ENCODE data around the gene IKBKG. TPM values are rescaled to one million over a fixed set of nuclear protein-coding genes. Genes with fewer than 3 reads are reported as not detected.

Gene IKBKG
- total and polyA plus RNA-seq, 5 donors from 2014 or later: 27.9 to 48.0 (median 36.7) TPM

- H3K4me1 Mint-ChIP-seq: peaks cover 0 to 24% (median 5%) of the 10 kb centered on the region in 4 donors
- Histone ChIP-seq H3K4me1 (ENCODE audit: control insufficient read depth, insufficient read depth, low read length, poor library complexity, severe bottlenecking) (peaks cover 20% of the 10 kb centered on the region), H3K4me3 (ENCODE audit: low read depth, low read length) (no peak overlapping the region), H3K36me3 (ENCODE audit: control insufficient read depth, insufficient read depth, low read length) (no peaks in the 10 kb centered on the region), H3K27ac (ENCODE audit: insufficient read depth, low read length, poor library complexity, severe bottlenecking) (no peak overlapping the region), H3K9me3 (ENCODE audit: control insufficient read depth in 2 of 2, low read length in 2 of 2) (no peaks in the 10 kb centered on the region), H3K27me3 (ENCODE audit: control insufficient read depth, insufficient read depth, low read length) (no peaks in the 10 kb centered on the region)
- ATAC-seq (ENCODE audit: low read depth in 2 of 2) (no peak), DNase-seq (no peak)
- no peaks in the 10 kb centered on the region for H3K27me3 Mint-ChIP-seq
- H3K27ac Mint-ChIP-seq: no peak overlapping the region
- no peaks in the 10 kb centered on the region for H3K9me3 Mint-ChIP-seq
- H3K36me3 Mint-ChIP-seq: no peaks in the 10 kb centered on the region
- H3K4me3 Mint-ChIP-seq: no peak overlapping the region
Measured at GRCh38 chrX:154541589-154541895, 5.9 kb upstream of the IKBKG start.

GRCh38 chrX:154541896-154542722, 5.3 kb upstream of the IKBKG start:
- H3K36me3 Mint-ChIP-seq: no peaks in the 10 kb centered on the region
- DNase-seq (peak in 1 of 3 donors; percentile 45), ATAC-seq (ENCODE audit: low read depth in 2 of 2) (no peak)
- Histone ChIP-seq H3K36me3 (ENCODE audit: control insufficient read depth, insufficient read depth, low read length) (no peaks in the 10 kb centered on the region), H3K4me3 (ENCODE audit: low read depth, low read length) (no peak overlapping the region), H3K4me1 (ENCODE audit: control insufficient read depth, insufficient read depth, low read length, poor library complexity, severe bottlenecking) (peaks cover 20% of the 10 kb centered on the region), H3K9me3 (ENCODE audit: control insufficient read depth in 2 of 2, low read length in 2 of 2) (no peaks in the 10 kb centered on the region), H3K27me3 (ENCODE audit: control insufficient read depth, insufficient read depth, low read length) (no peaks in the 10 kb centered on the region), H3K27ac (ENCODE audit: insufficient read depth, low read length, poor library complexity, severe bottlenecking) (peak overlapping the region; percentile 19)
- no peaks in the 10 kb centered on the region for H3K27me3 Mint-ChIP-seq
- H3K4me3 Mint-ChIP-seq: peak overlapping the region in 2 of 4 donors; percentile 15 to 75
- peaks cover 0 to 24% (median 5%) of the 10 kb centered on the region in 4 donors for H3K4me1 Mint-ChIP-seq
- no peaks in the 10 kb centered on the region for H3K9me3 Mint-ChIP-seq
- H3K27ac Mint-ChIP-seq: peak overlapping the region; percentile 25 to 73 (median 71)

GRCh38 chrX:154542723-154543424, 4.5 kb upstream of the IKBKG start:
- DNase-seq (peak in 1 of 3 donors; percentile 63), ATAC-seq (ENCODE audit: low read depth in 2 of 2) (no peak)
- H3K27me3 Mint-ChIP-seq: no peaks in the 10 kb centered on the region
- Histone ChIP-seq H3K27ac (ENCODE audit: insufficient read depth, low read length, poor library complexity, severe bottlenecking) (no peak overlapping the region), H3K27me3 (ENCODE audit: control insufficient read depth, insufficient read depth, low read length) (no peaks in the 10 kb centered on the region), H3K4me3 (ENCODE audit: low read depth, low read length) (peak overlapping the region; percentile 19), H3K9me3 (ENCODE audit: control insufficient read depth in 2 of 2, low read length in 2 of 2) (no peaks in the 10 kb centered on the region), H3K4me1 (ENCODE audit: control insufficient read depth, insufficient read depth, low read length, poor library complexity, severe bottlenecking) (peaks cover 22% of the 10 kb centered on the region), H3K36me3 (ENCODE audit: control insufficient read depth, insufficient read depth, low read length) (no peaks in the 10 kb centered on the region)
- peaks cover 0 to 25% (median 6%) of the 10 kb centered on the region in 4 donors for H3K4me1 Mint-ChIP-seq
- no peaks in the 10 kb centered on the region for H3K36me3 Mint-ChIP-seq
- H3K4me3 Mint-ChIP-seq: peak overlapping the region; percentile 27 to 75 (median 58)
- peak overlapping the region; percentile 32 to 86 (median 73) for H3K27ac Mint-ChIP-seq
- H3K9me3 Mint-ChIP-seq: no peaks in the 10 kb centered on the region

GRCh38 chrX:154545673-154546274, 1.6 kb upstream of the IKBKG start:
- DNase-seq (no peak), ATAC-seq (ENCODE audit: low read depth in 2 of 2) (no peak)
- Histone ChIP-seq H3K36me3 (ENCODE audit: control insufficient read depth, insufficient read depth, low read length) (peaks cover 2% of the 10 kb centered on the region), H3K9me3 (ENCODE audit: control insufficient read depth in 2 of 2, low read length in 2 of 2) (no peaks in the 10 kb centered on the region), H3K27me3 (ENCODE audit: control insufficient read depth, insufficient read depth, low read length) (no peaks in the 10 kb centered on the region), H3K27ac (ENCODE audit: insufficient read depth, low read length, poor library complexity, severe bottlenecking) (no peak overlapping the region), H3K4me3 (ENCODE audit: low read depth, low read length) (peak overlapping the region; percentile 64), H3K4me1 (ENCODE audit: control insufficient read depth, insufficient read depth, low read length, poor library complexity, severe bottlenecking) (peaks cover 41% of the 10 kb centered on the region)
- Mint-ChIP-seq H3K27ac (peak overlapping the region in 1 of 3 donors; percentile 67), H3K9me3 (no peaks in the 10 kb centered on the region), H3K27me3 (no peaks in the 10 kb centered on the region), H3K4me1 (peaks cover 11 to 46% (median 20%) of the 10 kb centered on the region in 4 donors), H3K36me3 (peaks cover 6% of the 10 kb centered on the region), H3K4me3 (peak overlapping the region; percentile 52 to 85 (median 80))

GRCh38 chrX:154546354-154547244, 821 bp upstream of the IKBKG start, which contains the start of gene G6PD:
Gene G6PD (minus strand): TSS chrX:154546846. CDS start chrX:154546155, 691 bp downstream.
- Histone ChIP-seq H3K27ac (ENCODE audit: insufficient read depth, low read length, poor library complexity, severe bottlenecking) (peak within 1 kb of the TSS; percentile 92), H3K4me3 (ENCODE audit: low read depth, low read length) (peak within 1 kb of the TSS; percentile 88), H3K9me3 (ENCODE audit: control insufficient read depth in 2 of 2, low read length in 2 of 2) (no peaks in the 10 kb centered on the region)

GRCh38 chrX:154548028-154548316, 552 bp downstream of the IKBKG start:
- Mint-ChIP-seq H3K27ac (peak overlapping the region; percentile 91 to 98 (median 96)), H3K27me3 (no peaks in the 10 kb centered on the region), H3K4me1 (peaks cover 11 to 56% (median 21%) of the 10 kb centered on the region in 4 donors), H3K36me3 (peaks cover 13% of the 10 kb centered on the region), H3K4me3 (peak overlapping the region; percentile 89 to 95 (median 90)), H3K9me3 (no peaks in the 10 kb centered on the region)
- DNase-seq (no peak), ATAC-seq (ENCODE audit: low read depth in 2 of 2) (no peak)
- Histone ChIP-seq H3K27me3 (ENCODE audit: control insufficient read depth, insufficient read depth, low read length) (no peaks in the 10 kb centered on the region), H3K36me3 (ENCODE audit: control insufficient read depth, insufficient read depth, low read length) (peaks cover 3% of the 10 kb centered on the region), H3K4me1 (ENCODE audit: control insufficient read depth, insufficient read depth, low read length, poor library complexity, severe bottlenecking) (peaks cover 33% of the 10 kb centered on the region), H3K27ac (ENCODE audit: insufficient read depth, low read length, poor library complexity, severe bottlenecking) (peak overlapping the region; percentile 92), H3K9me3 (ENCODE audit: control insufficient read depth in 2 of 2, low read length in 2 of 2) (no peaks in the 10 kb centered on the region), H3K4me3 (ENCODE audit: low read depth, low read length) (peak overlapping the region; percentile 88)

More at GRCh38 chrX:154546354-154547244, 821 bp upstream of the IKBKG start, which contains the start of gene G6PD:
- Mint-ChIP-seq H3K27ac (peak within 1 kb of the TSS; percentile 91 to 98 (median 96)), H3K27me3 (no peaks in the 10 kb centered on the region), H3K4me1 (peaks cover 11 to 52% (median 21%) of the 10 kb centered on the region in 4 donors), H3K9me3 (no peaks in the 10 kb centered on the region), H3K4me3 (peak within 1 kb of the TSS; percentile 89 to 95 (median 90)), H3K36me3 (peaks cover 8% of the 10 kb centered on the region)
- peak in 2 of 3 donors; percentile 76 to 81 for DNase-seq
- H3K4me1 ChIP-seq (ENCODE audit: control insufficient read depth, insufficient read depth, low read length, poor library complexity, severe bottlenecking): peaks cover 41% of the 10 kb centered on the region
- ATAC-seq (ENCODE audit: low read depth in 2 of 2): peak; percentile 59 to 63
- H3K27me3 ChIP-seq (ENCODE audit: control insufficient read depth, insufficient read depth, low read length): no peaks in the 10 kb centered on the region
- H3K36me3 ChIP-seq (ENCODE audit: control insufficient read depth, insufficient read depth, low read length): peaks cover 2% of the 10 kb centered on the region

DNA sequence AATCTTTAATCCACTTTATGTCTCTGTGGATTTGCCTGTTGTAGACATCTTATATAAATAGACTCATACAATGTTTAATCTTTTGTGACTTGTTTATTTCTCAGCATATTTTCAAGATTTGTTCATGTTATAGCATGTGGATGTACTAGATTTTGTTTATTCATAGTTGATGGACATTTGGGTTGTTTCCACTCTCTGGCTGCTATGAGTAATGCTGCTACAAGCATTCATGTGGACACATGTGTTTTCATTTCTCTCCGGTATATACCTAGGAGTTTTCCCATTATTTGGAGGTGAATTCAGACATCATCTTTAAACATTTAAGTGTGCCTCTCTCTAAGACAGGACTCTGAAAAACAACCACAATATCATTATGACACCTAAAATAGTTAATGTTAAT, 2.3 kb downstream of the IKBKG start:
- H3K9me3 Mint-ChIP-seq: no peaks in the 10 kb centered on the region
- peaks cover 20% of the 10 kb centered on the region for H3K36me3 Mint-ChIP-seq
- Histone ChIP-seq H3K27me3 (ENCODE audit: control insufficient read depth, insufficient read depth, low read length) (no peaks in the 10 kb centered on the region), H3K27ac (ENCODE audit: insufficient read depth, low read length, poor library complexity, severe bottlenecking) (no peak overlapping the region), H3K4me3 (ENCODE audit: low read depth, low read length) (peak overlapping the region; percentile 10), H3K9me3 (ENCODE audit: control insufficient read depth in 2 of 2, low read length in 2 of 2) (no peaks in the 10 kb centered on the region), H3K36me3 (ENCODE audit: control insufficient read depth, insufficient read depth, low read length) (peaks cover 9% of the 10 kb centered on the region), H3K4me1 (ENCODE audit: control insufficient read depth, insufficient read depth, low read length, poor library complexity, severe bottlenecking) (peaks cover 30% of the 10 kb centered on the region)
- DNase-seq: no peak
- peaks cover 11 to 58% (median 21%) of the 10 kb centered on the region in 4 donors for H3K4me1 Mint-ChIP-seq
- no peak for ATAC-seq (ENCODE audit: low read depth in 2 of 2)
- peak overlapping the region in 1 of 3 donors; percentile 56 for H3K27ac Mint-ChIP-seq
- peak overlapping the region in 3 of 4 donors; percentile 57 to 85 (median 73) for H3K4me3 Mint-ChIP-seq
- H3K27me3 Mint-ChIP-seq: no peaks in the 10 kb centered on the region
